NCI-H226 (cell line): ENCODE data around the gene SH3TC1.
A peak's percentile ranks its signal among the peaks of the same experiment; 100 is the strongest.

Source experiments
- DNase-seq: peaks from one replicate; pipeline ENCODE4 v3.0.0-alpha.2; 2015

SH3TC1 gene

DNA sequence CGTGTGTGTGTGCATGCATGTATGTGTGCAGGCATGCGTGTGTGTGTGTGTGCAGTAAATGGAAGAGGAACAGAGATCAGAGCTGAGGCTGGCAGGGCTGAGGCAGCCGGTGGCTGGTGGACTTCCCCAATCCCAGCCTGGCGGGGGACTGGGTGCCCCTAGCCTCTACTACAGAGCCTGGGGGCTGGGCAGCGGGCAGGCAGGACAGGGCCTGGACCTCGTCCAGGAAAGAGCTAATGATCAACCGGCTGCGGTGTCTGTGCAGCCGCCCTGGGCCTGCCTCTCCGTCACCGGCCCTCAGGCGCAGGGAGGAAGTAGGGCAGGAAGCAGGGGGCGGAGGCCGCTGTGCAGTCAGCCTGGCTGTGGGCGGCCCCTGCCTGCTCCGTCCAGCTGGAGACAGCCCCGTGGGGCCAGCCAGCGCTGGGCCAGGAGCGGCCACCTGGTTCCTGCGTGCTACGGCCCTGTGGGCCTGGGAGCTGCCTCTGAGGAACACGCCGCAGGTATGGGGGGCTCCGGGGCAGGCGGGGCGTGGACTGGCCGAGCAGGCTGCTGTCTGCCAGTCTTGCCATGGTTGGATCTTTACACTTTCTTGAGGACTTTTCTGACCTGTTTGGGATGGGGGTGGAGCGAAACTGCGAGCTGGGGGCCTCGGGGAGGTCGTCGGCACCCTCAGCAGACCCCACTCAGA, at the start of gene SH3TC1:
SH3TC1 (plus strand) TSS at position 385 of the 688 bp plus-strand sequence. CDS start 5,905 bp downstream, outside the sequence.
- DNase-seq, result peak; percentile 92

DNA sequence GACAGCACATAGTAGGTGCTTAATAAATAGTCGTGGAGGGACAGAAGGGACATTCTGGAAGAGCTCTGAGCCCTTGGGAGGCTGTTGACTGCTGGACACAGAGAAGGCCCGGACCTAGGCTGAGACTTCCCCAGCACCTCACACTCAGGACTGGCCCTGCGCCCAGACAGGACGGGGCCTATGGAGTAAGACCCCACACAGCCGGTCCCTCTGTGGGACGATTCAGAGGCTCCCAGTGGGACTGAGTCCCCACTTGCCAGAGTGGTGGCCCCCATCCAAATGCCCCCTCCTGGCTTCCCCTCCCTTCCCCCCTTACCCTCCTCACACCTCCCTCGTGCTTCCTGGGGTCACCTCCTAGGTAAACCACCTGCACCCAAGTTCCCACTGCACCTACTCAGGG, 49.4 kb upstream of the SH3TC1 start:
- no peak for DNase-seq

DNA sequence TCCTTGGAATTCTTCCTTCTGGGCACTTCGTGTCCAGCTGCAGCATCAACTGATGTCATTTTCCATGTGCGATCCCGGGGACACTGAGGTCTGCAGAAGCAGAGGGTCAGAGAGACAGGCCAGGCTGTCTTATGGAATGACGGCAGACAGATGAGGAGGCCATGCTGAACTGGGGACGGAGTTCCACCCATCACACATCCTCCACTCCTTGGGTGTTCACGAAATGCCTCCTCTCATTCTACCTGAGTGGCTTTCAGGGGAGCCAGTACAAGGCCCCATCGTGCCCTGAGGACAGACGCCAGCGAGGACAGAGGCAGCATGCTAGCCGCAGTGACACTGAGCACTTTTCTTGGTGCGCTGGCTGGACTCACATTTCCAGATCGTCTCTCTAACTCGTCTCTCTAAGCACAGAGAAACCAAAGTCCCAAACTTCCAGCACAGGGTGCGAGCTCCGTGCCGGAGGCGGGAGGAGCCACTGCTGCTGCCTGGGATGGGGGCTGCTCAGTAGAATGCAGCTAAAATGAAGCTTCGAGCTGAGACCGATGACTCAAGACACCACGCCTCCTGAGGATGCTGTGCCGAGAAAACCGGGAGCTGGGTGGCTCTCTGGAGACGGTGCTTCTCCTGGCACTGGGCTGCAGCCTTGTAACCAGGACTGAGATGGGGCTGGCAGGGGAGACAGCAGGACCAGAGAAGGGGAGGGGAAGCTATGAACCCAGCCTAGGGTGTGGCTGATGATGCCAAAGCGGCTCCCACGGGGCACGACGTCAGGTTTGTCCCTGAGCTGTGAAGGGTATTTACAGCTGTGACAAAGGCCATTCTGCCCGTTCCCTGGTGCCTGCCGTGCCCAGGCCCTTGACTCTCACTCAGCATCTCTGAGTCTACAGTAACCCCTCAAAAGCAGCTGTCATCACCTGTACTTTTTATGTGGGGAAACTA, 48.7 kb upstream of the SH3TC1 start:
- no peak for DNase-seq

DNA sequence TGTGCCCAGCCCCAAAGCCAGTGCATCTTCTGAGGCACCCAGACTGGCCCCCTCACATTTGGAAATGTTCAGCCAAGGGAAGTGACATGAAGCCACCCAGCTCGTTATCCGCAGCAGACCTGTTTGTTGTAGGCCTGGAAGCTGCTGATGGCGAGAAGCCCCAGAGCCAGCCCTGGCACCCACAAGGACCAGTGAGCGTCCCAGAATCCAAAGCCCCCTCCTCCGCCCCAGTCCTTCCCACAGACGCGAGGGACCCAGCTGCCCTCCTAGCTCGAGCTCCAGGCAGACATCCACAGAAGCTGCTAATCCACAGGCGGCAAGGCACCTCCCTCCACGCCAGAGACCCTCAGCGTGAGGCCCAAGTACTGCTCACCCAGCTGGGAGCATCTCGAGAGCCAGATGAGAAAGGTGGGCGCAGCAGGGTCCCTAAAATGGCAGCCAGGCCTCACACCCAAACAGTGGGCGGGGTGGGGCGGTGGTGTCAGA, 47.9 kb upstream of the SH3TC1 start:
- no peak for DNase-seq

DNA sequence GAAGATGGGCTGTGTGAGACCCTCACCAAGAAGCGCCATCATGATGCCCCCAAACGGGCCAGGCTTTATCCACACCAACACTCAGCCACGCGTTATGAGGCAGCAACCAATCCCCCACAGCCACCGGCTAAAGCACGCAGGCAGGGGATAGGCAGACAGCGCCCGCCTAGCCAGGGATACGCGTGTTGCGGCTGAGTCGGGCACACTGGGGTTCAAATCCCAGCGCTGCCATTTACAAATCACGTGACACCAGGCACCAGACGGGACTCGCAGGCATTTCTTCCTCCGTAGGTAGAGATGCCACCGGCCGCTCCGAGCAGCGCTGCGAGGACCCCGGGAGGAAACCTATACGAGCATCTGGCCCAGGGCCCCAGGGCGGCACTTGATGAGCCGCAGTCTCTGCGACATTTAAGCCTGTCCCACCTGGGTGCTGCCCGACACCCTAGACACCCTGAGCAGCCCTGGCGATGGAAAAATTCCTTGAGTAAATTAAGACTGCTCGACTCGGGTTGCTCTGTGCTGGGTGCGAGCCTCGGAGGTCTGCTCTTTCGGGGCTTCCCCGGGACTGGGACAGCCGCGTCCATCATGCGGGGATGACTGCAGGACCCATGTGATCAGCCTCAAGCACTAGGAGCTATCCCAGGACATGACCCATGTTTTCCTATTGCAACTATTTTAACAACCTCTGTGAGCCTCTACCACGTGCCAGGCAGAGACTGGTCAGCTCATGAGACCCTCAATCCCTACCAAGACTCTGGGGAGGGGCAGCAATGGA, 46.8 kb upstream of the SH3TC1 start:
- DNase-seq, result no peak

DNA sequence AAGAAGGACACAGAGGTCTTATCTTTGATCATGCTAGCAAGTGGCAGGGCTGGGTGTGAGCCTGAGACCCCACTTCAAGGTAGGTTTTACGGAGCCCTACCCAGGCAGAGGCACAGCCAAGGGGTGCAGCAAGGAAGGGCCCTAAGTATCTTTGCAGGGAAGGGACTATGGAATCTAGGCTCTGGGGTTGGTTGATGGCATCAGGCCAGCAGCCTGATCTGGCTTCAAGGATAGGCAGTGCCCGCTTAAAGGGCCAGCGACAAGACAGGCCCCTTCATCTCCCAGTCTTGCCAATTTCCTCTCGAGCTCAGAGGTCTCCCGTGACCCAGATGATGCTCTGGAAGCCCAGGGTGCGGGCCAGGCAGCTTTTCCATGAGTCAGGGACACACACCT, 46.2 kb upstream of the SH3TC1 start:
- DNase-seq, result no peak

DNA sequence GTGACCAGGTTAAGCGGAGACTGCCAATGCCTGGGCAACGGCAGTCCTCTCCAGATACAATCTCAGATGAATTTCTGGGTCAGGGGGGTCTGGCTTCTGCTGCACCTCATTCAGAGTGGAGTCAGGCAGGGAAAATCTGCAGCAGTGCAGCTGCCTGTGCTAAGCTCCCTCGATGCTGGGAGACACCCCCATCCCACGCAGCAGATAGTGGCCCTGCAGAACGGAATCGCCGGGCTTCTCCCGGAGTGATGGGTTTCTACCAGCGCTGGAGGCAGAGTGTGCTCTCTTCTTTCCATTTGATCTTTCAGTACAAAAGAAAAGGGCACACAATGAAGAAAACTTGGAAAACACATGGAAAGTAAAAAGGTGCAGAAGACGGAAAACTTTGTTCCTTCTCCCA, 45.6 kb upstream of the SH3TC1 start:
- DNase-seq, result no peak

DNA sequence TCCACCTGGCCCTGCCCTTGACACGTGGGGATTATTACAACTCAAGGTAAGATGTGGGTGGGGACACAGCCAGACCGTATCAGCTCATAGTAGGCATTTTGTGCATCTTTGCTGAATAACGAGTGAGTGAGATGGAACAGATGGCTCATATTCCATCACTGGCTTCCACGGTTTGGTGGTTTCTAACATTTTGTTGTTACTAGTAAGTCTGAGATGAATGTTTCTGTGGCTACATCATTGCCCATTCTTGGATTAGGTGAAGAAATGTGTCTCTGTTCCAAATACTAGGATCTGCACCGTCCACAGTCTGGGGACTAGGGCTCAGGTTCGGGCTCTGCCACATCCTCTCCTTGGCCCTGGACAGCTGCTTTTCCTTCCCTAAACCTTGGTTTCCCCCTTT, 44.0 kb upstream of the SH3TC1 start:
- DNase-seq, result no peak

DNA sequence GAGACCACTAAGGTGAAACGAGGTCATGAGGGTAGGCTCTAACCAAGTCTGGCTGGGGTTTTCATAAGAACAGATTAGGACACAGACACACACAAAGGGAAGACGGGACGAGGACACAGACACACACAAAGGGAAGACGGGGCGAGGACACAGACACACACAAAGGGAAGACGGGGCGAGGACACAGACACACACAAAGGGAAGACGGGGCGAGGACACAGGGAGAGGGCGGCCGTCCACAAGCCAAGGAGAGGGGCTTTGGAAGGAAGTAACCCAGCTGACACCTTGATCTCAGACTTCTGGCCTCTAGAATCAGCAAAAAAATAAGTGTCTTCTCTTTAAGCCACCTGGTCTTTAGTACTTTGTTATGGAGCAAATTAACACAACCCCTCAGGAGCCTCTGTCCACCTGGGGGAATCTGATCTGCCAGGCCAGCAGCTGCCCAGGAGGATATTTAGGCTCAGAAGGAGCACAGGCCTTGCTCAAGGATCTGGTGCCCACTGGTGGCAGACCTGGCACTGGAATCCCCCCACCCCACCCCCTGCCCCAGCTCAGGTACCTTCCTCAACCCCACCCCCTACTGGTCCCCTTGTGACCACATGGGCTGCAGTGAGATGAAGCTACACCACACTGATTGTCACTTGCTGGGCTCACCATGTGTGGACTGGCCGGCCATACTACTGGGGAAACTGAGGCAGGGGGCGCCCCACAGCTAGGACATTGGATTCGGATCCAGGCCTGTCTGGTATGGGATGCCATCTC, 43.2 kb upstream of the SH3TC1 start:
- DNase-seq, result no peak

DNA sequence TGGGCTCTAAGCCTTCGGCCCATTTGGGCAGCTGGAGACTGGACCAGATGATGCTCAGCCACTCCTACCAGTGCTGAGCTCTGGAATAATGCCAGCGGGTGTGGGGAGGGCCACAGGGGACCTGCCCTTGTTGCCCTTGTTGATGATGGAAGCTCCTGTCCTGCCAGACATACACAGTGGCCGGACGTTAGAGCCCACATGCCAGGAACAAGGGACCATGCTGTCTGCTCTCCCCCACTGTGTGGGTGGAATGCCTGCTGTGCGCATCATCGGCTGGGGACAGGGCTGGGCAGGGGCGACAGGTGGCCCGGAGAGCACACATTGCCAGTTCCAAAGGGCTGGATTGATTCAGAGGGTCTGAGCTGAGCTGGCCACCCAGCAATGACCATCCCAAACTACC, 42.5 kb upstream of the SH3TC1 start:
- no peak for DNase-seq

DNA sequence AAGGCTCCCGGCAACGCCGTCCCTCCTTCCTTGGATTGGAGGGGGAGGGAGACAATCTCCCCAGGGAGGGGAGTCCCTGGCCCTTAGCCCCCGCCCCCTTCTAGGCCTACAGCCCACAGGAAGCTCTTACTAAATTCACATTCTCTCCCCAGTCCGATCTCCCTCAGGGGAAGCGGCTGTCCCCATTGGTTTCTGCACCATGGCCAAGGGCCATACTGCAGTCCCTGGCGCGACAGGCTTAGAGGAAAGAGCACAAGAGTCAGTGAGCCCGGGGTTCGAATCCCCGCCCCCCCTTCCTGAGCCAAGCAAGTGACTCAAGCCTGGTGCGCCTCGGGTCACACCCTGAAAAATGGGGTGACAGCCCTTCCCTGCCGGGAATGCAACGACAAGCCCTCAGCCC, 41.6 kb upstream of the SH3TC1 start:
- DNase-seq, result no peak

DNA sequence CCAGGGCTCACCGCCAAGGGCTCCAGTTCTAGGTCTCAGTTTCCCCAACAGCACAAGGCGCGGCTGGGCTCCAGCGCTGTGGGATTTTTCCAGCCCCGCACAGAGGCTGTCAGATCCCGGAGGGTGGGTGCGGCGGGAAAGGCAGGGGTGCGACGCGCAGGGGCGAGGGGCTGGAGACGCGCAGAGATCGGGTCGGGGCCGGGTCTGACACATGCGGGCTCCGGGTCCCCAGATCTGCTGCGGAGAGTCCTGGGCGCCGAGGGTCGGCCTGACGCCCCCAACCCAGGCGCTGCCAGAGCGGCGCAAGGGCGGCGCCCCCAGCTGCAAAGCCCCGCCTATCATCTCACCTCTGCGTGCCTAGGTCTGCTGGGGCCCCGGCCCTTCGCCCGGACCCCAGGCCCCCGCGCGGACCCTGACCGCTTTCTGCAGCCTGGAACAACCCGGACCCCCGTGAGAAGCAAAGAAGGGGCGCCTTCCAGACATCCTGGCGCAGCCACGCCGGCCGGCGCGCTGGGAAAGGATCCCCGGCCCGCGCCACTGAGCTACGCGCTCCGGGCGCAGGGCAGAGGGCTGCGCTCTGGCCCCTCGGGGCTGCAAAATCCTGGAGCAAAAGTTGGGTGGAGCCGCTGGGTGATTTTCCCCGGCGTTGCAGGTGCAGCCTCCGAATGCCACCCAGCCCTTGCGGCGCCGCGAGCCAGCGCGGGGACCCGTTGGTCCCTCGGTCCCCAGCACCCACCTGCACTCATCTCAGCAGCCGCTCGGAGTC, 41.0 kb upstream of the SH3TC1 start:
- no peak for DNase-seq

DNA sequence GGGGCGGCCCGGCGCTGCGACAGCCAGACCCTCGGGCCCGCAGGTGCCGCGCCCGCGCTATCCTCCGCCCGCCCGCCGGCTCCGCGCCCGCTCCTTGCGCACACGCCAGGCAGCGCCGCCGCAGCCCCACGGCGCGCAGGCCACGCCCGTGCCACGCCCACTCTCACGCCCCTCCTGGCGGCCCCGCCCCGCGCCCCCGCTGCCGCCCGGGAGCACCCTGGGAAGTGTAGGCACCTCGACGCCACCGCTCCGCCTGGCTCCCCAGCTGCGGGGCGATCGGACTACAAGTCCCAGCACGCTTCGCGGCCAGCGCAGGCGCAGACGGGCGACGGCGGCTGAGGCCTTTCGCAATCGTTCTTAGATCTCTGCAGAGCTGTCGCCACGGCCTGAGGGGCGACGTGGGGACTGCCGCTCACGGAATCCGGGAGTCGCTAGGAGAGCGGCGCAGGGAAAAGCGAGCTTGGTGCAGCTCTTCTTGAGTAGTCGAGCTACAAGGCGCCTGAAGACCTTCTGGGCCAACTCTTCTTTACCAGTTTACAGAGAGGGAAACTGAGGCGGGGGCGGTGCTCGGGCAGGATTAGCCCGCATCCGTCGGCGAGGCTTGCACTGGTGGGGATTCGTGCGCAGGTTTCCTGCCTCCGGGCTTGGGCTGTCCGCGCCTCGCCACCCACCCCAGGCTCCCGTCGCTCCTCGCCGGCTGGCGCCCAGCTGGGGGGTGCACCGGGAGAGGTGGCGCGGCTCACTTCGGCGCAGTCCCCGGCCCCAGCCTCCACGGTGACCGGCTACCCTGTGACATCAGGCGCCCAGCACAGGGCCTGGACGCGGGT, 40.2 kb upstream of the SH3TC1 start, which contains the start of gene ABLIM2:
ABLIM2 (minus strand) TSS at position 104 of the 827 bp plus-strand sequence. CDS start 124 bp downstream, outside the sequence.
- peak; percentile 84 for DNase-seq

DNA sequence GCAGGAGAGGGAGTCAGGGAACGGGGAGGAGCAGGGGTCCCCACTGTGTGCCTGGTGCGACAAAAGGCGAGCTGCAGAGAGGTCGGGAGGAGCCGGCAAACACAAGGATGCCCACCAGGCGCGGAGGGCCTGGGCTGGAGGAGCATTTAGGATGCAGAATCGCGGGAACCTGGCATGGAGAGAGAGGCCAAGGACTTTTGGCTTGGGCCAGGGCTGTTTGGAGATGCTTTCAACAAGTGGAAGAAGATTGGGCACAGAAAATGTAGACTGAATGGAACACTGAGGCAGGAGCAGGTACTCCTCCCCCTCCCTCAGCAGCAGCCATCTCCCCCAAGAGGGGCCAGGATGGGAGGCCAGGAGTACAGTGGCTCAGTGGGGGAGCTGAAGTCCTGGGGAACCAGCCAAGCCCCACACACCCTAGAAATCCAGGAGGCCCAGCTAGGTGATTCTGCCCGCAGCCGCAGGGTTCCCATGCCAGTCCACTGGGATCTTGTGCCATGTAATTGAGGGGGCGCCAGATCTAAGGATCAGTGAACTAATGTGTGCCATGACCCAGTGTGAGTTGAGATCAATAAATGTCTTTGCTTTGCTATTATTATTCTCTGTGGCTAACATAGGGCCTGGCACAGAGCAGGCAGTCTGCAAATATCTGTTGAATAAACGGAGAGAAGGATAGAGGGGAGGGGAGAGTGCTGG, 39.4 kb upstream of the SH3TC1 start:
- DNase-seq, result no peak

DNA sequence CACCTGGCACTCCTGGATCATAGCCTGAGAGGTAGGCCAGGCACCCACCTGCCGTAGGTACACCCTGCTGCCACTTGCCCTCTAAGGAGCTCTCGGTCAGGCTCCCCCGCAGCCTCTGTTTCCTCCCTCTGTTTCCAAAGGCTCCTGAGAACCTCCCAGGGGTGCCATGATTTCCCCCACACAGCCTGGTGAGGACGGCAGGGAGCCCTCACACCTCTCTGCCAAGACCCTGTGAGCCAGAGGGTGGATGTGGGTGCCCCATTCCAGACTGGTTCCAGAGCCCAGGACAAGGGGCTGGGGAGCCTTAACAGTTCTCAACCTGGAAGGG, 38.9 kb upstream of the SH3TC1 start:
- no peak for DNase-seq

DNA sequence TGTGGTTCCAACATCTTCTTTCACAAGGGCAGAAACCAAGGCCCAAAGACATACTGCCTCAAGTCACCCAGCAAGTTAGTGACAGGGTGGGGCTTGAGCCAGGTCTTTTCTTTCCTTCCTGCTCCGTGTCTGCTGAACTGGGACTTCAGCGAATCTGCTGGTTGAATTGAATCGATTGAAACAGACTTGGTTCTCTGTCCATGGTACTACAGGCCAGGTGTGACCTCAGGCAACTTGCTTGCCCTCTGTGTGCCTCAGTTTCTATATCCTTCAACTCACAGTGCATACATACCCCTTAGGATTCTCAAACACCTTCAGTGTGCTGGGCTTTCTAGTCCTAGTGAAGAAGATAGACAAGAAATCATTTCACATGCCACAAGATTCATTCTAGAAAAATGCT, 38.5 kb upstream of the SH3TC1 start:
- DNase-seq, result no peak

DNA sequence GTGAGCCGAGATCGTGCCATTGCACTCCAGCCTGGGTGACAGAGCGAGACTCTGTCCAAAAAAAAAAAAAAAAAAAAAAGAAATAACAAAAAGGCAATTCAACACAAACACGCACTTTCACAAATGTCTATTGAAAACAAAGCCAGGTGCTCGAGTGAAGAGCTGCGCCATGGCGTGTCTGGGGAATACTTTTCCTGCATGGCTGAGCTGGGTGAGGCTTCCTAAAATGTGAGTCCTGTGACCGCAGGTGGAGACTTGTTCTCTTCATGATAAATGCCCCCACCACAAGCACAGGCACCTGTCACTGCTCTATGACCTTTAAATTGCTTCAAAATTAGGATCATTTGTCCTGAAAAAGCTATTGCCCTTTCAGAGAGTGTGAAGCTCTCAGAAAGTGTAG, 36.5 kb upstream of the SH3TC1 start:
- no peak for DNase-seq

DNA sequence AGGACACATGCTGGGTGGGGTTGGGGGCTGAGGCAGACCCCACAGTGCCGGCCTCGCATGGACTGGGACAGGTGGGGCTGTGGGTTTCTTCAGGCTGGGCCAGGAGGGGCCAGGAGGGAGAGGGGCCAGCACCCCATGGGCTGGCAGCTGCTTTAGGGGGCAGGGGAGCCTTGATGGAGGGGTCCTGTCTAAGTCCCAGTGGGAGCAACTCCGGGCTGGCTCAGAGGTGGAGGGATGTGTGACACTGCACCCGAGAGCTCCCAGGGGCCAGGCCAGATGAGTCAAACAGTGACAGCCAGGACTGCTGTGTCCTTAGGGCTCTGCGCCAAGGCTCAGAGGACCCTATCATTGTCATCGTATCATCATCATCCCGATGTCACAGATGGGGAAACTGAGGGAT, 36.1 kb upstream of the SH3TC1 start:
- no peak for DNase-seq

DNA sequence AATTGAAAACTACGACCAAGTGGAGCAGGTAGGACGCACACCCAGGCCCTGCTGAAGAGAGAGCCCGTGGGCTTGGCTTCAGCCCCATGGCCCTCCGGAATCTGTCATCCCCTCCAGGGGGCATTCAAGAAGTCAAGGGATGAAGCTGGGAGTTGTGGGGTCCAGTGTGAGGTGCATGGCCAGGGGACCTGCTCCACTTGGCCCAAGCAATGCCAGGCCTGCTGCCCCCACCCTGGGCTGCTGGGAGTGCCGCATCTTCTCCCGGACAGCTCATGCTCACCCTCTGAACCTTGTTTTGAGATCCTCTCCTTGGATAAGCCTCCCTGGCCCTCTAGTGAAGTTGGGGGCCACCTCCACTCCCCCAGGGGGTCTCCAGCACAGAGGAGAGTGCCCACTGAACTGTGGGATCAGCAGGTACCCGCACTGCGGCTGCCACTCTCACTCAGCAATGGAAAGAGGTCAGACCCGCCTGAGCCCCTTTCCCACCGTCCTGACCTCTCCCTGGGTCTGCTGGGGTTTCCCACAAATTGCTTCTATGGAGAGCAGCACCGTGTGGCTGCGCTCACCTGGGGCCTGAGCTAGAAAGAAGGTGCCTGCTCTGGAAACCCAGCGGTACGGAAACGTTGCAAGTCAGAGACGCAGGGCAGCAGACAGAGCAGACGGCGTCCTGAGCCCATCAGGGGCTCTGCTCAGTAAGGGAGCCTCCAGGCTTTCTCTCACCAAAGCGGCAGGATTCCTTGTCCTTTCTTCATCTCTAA, 35.5 kb upstream of the SH3TC1 start:
- DNase-seq, result no peak
